Activated CD4-positive, alpha-beta T cell treated with anti-CD3 and anti-CD28 coated beads, Interleukin-2, amount 10 ng/mL, durations not matched to agents 7 days and 5 days (primary cell): ENCODE measurements around the gene FKBP1A. TPM values are rescaled to one million over a fixed set of nuclear protein-coding genes. Genes with fewer than 3 reads are reported as not detected.
A peak's percentile ranks its signal among the peaks of the same experiment; 100 is the strongest.

ENCODE experiments used
- CTCF ChIA-PET: fragments of 350-600 bp; sonication (Branson Sonifier 250); formaldehyde crosslinking; loops from one replicate; lab custom pipeline; 2021; ENCODE audit warnings: antibody characterized with exemption; lab: Charles Lee
- POLR2A ChIA-PET: fragments of 350-600 bp; sonication (Branson Sonifier 250); formaldehyde crosslinking; loops from one replicate; lab custom pipeline; 2021; ENCODE audit warnings: antibody characterized with exemption; lab: Charles Lee
- DNase-seq: peaks from one replicate; pipeline ENCODE4 v3.0.0-alpha.2; 2020
- H3K27ac Mint-ChIP-seq: one replicate; pipeline ENCODE4 v1.8.0; 2021; ENCODE audit warnings: mild to moderate bottlenecking, moderate library complexity, mixed read lengths
- H3K27me3 Mint-ChIP-seq: one replicate; pipeline ENCODE4 v1.8.0; 2021; ENCODE audit warnings: mixed read lengths
- H3K36me3 Mint-ChIP-seq: one replicate; pipeline ENCODE4 v1.8.0; 2021; ENCODE audit warnings: low read depth, mixed read lengths
- H3K4me1 Mint-ChIP-seq: one replicate; pipeline ENCODE4 v1.8.0; 2021; ENCODE audit warnings: mixed read lengths
- H3K4me3 Mint-ChIP-seq: one replicate; pipeline ENCODE4 v1.8.0; 2021; ENCODE audit warnings: mild to moderate bottlenecking, moderate library complexity, mixed read lengths
- H3K9me3 Mint-ChIP-seq: one replicate; pipeline ENCODE4 v1.8.0; 2021; ENCODE audit warnings: mixed read lengths
- total RNA-seq, 2 experiments: library from RNA; stranded (reverse); gene quantifications; one replicate each; pipeline ENCODE4 v1.2.3, GENCODE V29; 2021

Gene FKBP1A
- total RNA-seq, 2 experiments from 2014 or later: 207 to 238 TPM

DNA sequence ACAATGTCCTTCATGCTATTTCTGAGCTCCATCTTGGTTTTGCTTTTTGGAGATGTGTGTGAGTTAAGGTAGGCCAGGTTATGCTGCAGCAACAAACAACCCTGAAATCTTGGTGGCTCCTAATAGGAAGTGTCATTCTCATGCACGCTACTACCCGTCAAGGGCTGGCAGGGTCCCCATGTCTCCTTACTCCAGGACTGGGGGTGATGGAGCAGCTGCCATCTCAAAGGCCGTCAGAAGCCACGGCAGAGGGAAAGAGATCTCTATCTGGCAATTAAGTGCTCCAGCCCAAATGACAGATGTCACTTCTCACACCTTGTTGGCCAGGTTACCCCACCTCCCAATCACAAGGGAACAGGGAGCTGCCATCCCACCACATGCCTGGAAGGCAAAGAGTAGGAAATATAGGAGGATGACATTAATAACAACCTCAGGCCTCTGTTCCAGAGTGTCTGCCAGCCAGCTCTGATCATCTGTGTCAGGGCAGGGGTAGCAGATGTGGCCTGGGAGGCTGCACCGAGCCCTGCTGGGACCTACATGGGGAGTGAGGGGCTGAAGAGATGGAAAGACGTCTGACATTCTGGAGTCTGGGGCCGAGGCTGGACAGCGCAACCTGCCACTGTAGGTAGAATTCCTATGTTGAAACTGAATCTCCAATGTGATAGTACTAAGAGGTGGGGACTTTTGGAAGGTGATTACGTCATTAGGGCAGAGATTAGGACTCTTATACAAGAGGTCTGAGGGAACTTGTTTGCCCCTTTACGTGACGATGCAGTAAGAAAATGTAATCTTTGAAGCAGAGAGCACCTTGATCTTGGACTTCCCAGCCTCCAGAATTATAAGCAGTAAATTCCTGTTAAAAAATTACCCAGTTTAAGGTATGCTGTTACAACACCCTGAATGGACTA, 59.1 kb downstream of the FKBP1A start:
- ChIA-PET POLR2A (no interaction called here), CTCF (interaction anchor here (0.7 to 1.4 kb wide), 2 partner anchors 10 to 36 kb away, joined by 3 to 4 read pairs; no protein-coding TSS in a partner anchor)
- Mint-ChIP-seq H3K9me3 (no peaks in the 10 kb centered on the region), H3K27ac (no peak overlapping the region), H3K27me3 (no peaks in the 10 kb centered on the region), H3K36me3 (peaks cover 24% of the 10 kb centered on the region), H3K4me1 (peaks cover 51% of the 10 kb centered on the region), H3K4me3 (no peak overlapping the region)
- no peak for DNase-seq

DNA sequence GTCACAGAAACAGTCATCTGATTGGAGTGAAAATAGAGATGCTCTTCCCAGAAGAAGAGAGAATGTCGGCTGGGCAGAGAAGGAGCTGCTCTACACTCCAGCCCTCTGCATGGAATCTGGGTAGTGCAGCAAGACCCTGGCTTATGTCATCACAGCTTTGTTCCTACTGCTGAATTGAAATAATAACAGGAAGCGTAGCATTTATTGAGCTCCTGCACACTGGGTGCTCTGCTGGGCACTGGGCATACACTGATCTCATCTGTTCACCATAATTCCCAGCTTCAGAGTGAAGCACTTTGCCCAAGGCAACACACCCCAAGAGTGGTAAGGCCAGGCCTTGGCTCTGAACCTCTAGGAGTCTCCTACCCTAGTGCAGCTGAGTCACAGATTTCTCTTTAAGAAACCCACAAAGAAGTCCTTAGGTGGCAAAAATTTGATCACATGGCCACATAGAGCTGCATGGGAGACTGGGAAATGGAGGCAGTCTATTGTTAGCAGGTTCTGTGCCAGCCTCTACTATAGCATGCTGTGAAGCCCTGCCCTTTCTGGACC, 60.0 kb downstream of the FKBP1A start:
- ChIA-PET CTCF (interaction anchor here (0.7 to 1.7 kb wide), 5 partner anchors 9 to 134 kb away, joined by 3 to 5 read pairs (median 4); partner anchors contain the start of gene NSFL1C), POLR2A (no interaction called here)
- no peaks in the 10 kb centered on the region for H3K27me3 Mint-ChIP-seq
- no peak for DNase-seq
- peaks cover 26% of the 10 kb centered on the region for H3K36me3 Mint-ChIP-seq
- H3K4me3 Mint-ChIP-seq: no peak overlapping the region
- no peaks in the 10 kb centered on the region for H3K9me3 Mint-ChIP-seq
- H3K4me1 Mint-ChIP-seq: peaks cover 55% of the 10 kb centered on the region
- H3K27ac Mint-ChIP-seq: no peak overlapping the region

DNA sequence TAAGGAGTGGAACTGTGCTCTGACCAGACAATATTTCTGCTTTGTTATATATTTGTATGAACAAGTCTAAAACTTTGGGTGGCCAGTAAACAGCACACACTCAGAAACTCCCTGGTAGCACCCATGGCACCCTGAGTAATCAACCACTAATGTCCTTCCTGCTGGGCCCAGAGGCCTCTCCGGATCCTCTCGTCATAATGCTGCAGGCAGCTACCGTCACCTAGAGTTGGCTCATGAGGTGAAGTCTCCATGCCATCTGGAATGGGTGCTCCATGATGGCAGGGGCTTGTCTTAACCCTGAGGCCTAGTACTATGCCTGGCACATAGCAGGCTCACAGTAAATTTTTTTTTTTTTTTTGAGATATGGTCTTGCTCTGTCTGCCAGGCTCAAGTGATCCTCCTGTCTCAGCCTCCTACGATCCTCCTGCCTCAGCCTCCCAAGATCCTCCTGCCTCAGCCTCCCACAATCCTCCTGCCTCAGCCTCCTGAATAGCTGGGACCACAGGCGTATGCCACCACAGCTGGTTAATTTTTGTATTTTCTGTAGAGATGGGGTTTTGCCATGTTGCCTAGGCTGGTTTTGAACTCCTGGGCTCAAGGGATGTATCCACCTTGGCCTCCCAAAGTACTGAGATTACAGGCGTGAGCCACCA, 60.9 kb downstream of the FKBP1A start:
- Mint-ChIP-seq H3K4me1 (peaks cover 51% of the 10 kb centered on the region), H3K36me3 (peaks cover 28% of the 10 kb centered on the region), H3K4me3 (no peak overlapping the region), H3K27me3 (no peaks in the 10 kb centered on the region), H3K9me3 (no peaks in the 10 kb centered on the region), H3K27ac (peak overlapping the region; percentile 73)
- POLR2A ChIA-PET: no interaction called here
- no peak for DNase-seq
- CTCF ChIA-PET: interaction anchor here (0.7 to 1.7 kb wide), 4 partner anchors 13 to 135 kb away, joined by 3 to 5 read pairs (median 4); partner anchors contain the start of gene NSFL1C

DNA sequence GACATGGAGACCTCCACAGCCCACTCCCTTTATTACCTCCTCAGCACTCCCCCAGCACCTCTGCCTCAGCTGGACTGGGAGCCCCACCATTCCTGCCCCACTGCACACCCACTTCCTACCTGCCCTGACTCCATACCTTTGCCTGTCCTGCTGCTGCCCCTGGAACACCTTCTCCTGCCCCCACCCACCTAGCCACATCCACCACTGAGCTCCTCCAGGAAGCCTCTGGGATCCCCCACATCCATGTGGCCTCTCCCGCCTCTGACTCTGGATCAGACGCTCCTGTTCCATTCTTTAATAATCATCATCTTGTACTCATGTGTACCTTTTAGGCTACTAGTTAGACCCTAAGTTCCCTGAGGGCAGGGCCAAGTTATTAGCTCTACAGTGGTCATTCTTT, 61.8 kb downstream of the FKBP1A start:
- no peaks in the 10 kb centered on the region for H3K9me3 Mint-ChIP-seq
- ChIA-PET POLR2A (no interaction called here), CTCF (interaction anchor here (1.1 to 1.7 kb wide), 2 partner anchors 27 to 135 kb away, joined by 3 to 4 read pairs; partner anchors contain the start of gene NSFL1C)
- H3K27me3 Mint-ChIP-seq: no peaks in the 10 kb centered on the region
- H3K4me3 Mint-ChIP-seq: no peak overlapping the region
- DNase-seq: no peak
- peak overlapping the region; percentile 68 for H3K27ac Mint-ChIP-seq
- peaks cover 28% of the 10 kb centered on the region for H3K36me3 Mint-ChIP-seq
- peaks cover 44% of the 10 kb centered on the region for H3K4me1 Mint-ChIP-seq

DNA sequence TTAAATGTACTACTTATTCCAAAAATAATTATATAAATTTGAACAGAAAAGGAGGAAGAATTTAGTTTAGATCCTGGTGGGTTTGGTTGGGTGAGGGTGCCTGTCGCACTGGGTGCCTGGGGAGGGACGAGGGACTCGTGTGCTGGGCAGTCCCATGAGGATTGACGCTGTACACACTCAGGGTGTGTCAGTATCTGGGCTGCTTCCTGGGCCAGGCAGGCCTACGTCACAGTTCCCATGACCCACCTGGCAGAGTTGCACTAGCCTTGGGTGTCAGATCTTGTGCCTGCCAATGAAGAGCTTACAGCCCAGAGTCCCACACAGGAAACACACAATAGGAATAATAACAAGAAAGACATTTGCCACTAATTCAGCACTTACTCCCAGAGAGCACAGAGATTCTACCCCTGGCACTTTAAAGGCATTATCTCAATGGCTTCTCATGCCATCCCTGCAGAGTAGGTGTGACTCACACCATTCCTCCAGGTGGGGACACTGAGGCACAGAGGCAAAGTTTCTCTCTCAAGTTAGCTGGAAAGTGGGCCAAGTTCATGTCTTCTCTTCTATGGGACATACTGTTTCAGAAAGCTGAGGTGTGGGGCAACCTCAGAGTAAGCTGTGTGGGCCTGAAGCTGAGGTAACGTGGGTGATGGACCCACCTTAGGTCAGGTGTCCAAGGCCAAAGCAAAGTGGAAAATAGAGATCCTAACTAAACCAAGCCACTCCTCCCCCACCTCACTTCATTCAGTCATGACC, 62.6 kb downstream of the FKBP1A start:
- CTCF ChIA-PET: interaction anchor here (1.1 kb wide), 1 partner anchor 28 kb away, joined by 3 read pairs; no protein-coding TSS in a partner anchor
- peaks cover 41% of the 10 kb centered on the region for H3K4me1 Mint-ChIP-seq
- H3K27me3 Mint-ChIP-seq: no peaks in the 10 kb centered on the region
- H3K27ac Mint-ChIP-seq: peak overlapping the region; percentile 88
- H3K4me3 Mint-ChIP-seq: no peak overlapping the region
- peaks cover 28% of the 10 kb centered on the region for H3K36me3 Mint-ChIP-seq
- no peaks in the 10 kb centered on the region for H3K9me3 Mint-ChIP-seq
- POLR2A ChIA-PET: no interaction called here
- peak; percentile 38 for DNase-seq

DNA sequence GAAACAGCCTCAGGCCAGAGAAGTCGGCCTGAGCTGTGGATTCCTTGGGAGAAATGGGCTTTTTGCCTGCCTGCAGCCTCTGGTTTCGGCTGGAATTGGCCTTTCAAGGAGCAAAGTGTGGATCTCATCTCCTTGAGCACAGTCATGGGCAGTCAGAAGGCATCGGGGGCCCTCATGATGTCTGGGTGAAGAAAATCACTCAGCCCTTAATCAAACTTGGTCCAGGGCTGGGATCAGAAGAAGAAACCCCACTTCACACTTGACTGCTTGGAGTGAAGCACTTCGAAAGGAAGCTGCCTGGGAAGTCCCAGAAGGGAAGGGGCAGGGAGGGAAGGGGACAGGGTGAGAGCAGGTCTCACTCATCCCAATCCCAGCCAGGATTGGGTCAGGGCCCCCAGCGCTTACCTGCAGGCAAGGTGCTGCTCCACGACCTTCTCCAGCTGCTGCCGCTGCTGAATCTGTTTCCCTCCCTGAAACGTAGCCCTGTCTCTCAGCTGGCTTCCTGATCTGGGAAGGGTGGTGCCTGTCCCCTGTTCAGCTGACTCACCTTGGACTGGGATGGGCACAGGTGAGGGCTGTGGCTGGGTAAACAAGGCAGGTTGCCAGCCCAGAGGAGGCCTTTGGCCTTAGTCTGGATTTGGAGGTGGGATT, 64.0 kb downstream of the FKBP1A start, which contains the start of gene SDCBP2:
Gene SDCBP2, minus strand, starts transcription at position 460 of the 651 bp plus-strand sequence. CDS start 8,723 bp downstream, outside the sequence.
- Mint-ChIP-seq H3K4me1 (peaks cover 36% of the 10 kb centered on the region), H3K36me3 (peaks cover 26% of the 10 kb centered on the region), H3K9me3 (no peaks in the 10 kb centered on the region), H3K4me3 (peak within 1 kb of the TSS; percentile 22), H3K27ac (peak within 1 kb of the TSS; percentile 88), H3K27me3 (no peaks in the 10 kb centered on the region)
- CTCF ChIA-PET: interaction anchor here (1.0 to 1.8 kb wide), 2 partner anchors 15 to 63 kb away, joined by 3 to 4 read pairs; no protein-coding TSS in a partner anchor
- peak; percentile 5 for DNase-seq
- POLR2A ChIA-PET: interaction anchor here (0.6 kb wide), 1 partner anchor 16 kb away, joined by 5 read pairs; no protein-coding TSS in a partner anchor

DNA sequence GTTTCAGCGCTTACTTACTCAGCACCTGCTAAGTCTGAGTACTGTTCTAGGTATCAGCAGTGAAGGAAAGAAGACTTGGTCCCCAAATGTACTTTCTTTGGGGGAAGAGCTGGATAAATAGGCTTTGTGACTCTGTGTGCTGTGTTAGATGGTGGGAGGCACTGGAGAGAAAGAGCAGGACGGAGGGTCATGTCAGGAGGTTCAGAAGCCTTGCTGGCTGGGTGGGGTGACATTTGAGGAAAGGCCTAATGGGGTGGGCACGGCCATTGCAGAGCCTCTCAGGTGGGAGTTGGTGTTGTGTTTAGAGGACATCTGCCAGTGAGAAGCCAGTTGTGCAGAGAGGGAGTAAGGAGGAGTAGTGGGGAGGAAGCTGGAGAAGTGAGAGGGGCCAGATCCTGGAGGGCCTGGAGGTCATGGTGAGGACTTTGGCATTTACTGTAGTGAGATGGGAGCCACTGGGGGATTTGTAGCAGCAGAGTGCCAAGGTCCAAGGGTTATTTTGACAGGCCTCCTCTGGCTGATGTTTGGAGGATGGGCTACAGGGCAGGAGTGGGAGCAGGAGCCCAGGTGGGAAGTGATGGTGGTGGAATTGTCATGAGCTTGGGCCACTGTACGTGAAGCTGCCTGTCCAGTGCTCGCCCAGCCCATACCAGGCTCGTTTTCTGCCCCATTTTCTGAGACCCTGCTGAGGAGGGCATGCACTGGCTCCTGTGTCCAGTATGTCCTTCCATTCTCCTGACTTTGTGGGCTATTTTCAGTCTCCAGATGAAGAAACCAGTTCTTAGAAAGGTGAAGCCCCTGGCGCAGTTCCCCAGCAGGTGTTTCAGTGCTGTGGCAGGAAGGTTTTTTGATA, 64.8 kb downstream of the FKBP1A start:
- Mint-ChIP-seq H3K27me3 (no peaks in the 10 kb centered on the region), H3K4me3 (peak overlapping the region; percentile 22), H3K27ac (peak overlapping the region; percentile 54), H3K9me3 (no peaks in the 10 kb centered on the region), H3K36me3 (peaks cover 19% of the 10 kb centered on the region), H3K4me1 (peaks cover 38% of the 10 kb centered on the region)
- ChIA-PET CTCF (interaction anchor here (0.9 to 1.8 kb wide), 3 partner anchors 16 to 95 kb away, joined by 3 to 4 read pairs (median 3); no protein-coding TSS in a partner anchor), POLR2A (no interaction called here)
- peak; percentile 4 for DNase-seq

DNA sequence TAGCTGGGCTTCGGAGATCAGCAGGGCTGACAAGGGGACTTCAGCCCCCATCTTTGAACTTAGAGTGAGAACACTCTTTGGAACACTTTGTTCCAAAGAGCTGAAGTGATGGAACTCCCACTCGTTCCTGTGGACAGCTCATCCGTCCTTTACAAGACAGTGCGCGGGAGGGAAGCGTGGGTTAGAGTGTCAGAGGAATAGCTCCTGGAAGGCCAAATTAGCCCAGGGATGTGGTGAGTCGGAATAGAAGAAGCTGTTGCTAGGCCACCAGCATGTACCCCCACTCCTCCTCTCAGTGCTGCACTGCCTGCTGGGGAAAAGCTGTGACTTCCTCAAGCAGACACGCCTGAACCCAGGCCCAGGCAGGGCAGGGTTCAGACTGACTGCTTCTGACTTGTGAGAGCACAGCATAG, 65.6 kb downstream of the FKBP1A start:
- POLR2A ChIA-PET: no interaction called here
- Mint-ChIP-seq H3K27ac (peak overlapping the region; percentile 54), H3K36me3 (peaks cover 19% of the 10 kb centered on the region), H3K27me3 (no peaks in the 10 kb centered on the region), H3K9me3 (no peaks in the 10 kb centered on the region), H3K4me3 (no peak overlapping the region), H3K4me1 (peaks cover 34% of the 10 kb centered on the region)
- DNase-seq: peak; percentile 5
- CTCF ChIA-PET: interaction anchor here (0.9 to 1.0 kb wide), 2 partner anchors 65 to 96 kb away, joined by 3 read pairs; no protein-coding TSS in a partner anchor

DNA sequence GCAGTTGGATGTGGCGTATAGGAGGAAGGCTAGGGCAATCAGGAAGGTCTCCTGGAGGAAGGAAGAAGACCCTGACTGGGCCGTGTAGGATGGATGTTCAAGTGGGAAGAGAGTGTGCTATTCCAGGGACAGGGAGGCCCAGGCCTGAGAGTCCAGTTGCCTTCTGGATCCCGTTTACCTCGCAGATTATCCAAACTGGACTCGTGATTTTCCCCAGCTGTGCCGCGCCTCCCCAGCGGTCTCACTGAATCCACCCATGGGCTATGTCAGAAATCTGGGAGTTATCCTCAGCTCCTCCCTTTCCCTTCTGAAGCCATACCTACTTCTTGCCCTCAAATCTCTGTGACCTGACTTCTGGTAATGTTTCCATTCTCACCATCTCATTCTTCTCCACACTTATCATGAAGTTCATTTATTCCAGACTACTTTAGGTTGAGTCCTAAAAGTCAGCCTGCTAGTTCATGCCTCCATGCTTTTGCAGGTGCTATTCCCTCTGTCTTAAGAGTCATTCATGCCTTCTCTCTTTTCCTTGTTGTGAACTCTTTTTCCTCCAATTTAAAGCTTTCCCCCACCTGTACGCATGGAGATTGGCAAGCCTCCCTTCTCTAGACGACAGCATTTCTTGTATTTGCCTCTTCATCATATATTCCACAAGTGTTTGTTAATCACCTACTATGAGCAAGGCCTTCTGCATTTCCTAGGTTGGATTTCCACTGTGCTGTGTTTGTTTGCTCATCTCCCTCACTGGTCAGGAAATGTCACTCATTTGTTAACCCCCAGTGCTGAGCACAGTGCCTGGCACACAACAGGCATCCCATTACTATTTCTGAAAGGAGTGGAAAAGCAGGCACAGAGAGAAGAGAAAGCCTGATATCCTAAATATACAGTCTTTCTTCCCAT, 66.6 kb downstream of the FKBP1A start:
- peaks cover 12% of the 10 kb centered on the region for H3K36me3 Mint-ChIP-seq
- no peaks in the 10 kb centered on the region for H3K27me3 Mint-ChIP-seq
- no peak overlapping the region for H3K4me3 Mint-ChIP-seq
- H3K4me1 Mint-ChIP-seq: peaks cover 33% of the 10 kb centered on the region
- ChIA-PET CTCF (interaction anchor here (0.6 to 1.6 kb wide), 6 partner anchors 10 to 1727 kb away, joined by 3 to 5 read pairs (median 3); no protein-coding TSS in a partner anchor), POLR2A (interaction anchor here (0.6 to 1.1 kb wide), 2 partner anchors 18 to 35 kb away, joined by 3 to 4 read pairs; no protein-coding TSS in a partner anchor)
- peak; percentile 4 for DNase-seq
- H3K27ac Mint-ChIP-seq: no peak overlapping the region
- no peaks in the 10 kb centered on the region for H3K9me3 Mint-ChIP-seq
